ENCODE data around the gene SAMD3. TPM values are rescaled to one million over a fixed set of nuclear protein-coding genes. Genes with fewer than 3 reads are reported as not detected.
"Not testable (repeated sequence)": the region's sequence is repeated elsewhere in the genome, so short reads cannot be mapped to it uniquely, and the experiment has no call there.

SAMD3 gene
- total RNA-seq, 1 experiment from 2014 or later: not detected

GRCh38 chr6:130197816-130198482, 24.8 kb downstream of the SAMD3 start:
- H3K27me3 ChIP-seq; H3K4me1 ChIP-seq; H3K4me3 ChIP-seq; H3K36me3 ChIP-seq; DNase-seq; H3K9me3 ChIP-seq (replicated peaks); H3K27ac ChIP-seq: not testable (repeated sequence)

GRCh38 chr6:130194434-130194833, 28.3 kb downstream of the SAMD3 start:
- H3K27ac ChIP-seq; H3K4me3 ChIP-seq; H3K4me1 ChIP-seq; DNase-seq; H3K9me3 ChIP-seq (replicated peaks); H3K27me3 ChIP-seq; H3K36me3 ChIP-seq: not testable (repeated sequence)

GRCh38 chr6:130190701-130191690, 31.8 kb downstream of the SAMD3 start:
- Histone ChIP-seq H3K9me3 (replicated peaks) (no peaks in the 10 kb centered on the region; the same call in 1 of the 2 replicates), H3K36me3 (no peaks in the 10 kb centered on the region), H3K27me3 (no peaks in the 10 kb centered on the region), H3K27ac (no peak overlapping the region), H3K4me1 (no peaks in the 10 kb centered on the region), H3K4me3 (no peak overlapping the region)
- no peak for DNase-seq

GRCh38 chr6:130189531-130190397, 33.0 kb downstream of the SAMD3 start:
- Histone ChIP-seq H3K4me1 (no peaks in the 10 kb centered on the region), H3K36me3 (no peaks in the 10 kb centered on the region), H3K9me3 (replicated peaks) (no peaks in the 10 kb centered on the region; the same call in 1 of the 2 replicates), H3K27me3 (no peaks in the 10 kb centered on the region), H3K27ac (no peak overlapping the region), H3K4me3 (no peak overlapping the region)
- no peak for DNase-seq

DNA sequence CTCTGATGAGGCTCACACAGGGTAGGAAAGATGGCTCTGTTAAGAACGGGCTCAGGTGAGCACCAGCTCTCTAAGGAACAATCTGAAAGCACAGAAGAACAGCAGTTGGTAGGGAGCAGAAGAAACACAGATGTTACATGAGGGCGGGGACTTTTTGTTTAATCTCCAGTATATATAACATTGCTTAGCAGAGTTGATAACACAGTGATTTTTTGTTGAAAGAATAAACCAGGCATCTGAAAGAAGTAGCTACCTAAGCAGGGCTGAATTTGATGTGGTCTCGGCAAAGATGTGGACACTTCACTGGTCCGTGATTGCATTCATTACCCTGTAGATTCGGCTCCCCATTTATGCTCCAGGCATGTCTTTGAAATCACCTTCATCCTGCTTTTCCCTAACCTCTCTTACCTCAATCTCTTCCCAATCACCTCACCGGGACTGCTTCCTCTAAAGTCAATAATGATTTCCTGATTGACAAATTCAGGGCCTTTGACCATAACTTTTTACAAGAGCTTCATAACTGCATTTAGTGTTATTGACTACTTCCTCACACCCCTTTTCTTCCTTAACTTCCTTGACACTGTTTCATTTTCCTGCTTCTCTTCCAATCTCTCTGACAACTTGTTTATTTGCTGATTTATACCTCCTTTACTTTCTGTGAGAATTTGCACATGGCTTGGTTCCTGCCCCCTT, 34.4 kb downstream of the SAMD3 start:
- no peak for DNase-seq
- no peak overlapping the region for H3K27ac ChIP-seq
- H3K9me3 ChIP-seq (replicated peaks): no peaks in the 10 kb centered on the region; the same call in 1 of the 2 replicates
- H3K4me3 ChIP-seq: no peak overlapping the region
- no peaks in the 10 kb centered on the region for H3K4me1 ChIP-seq
- no peaks in the 10 kb centered on the region for H3K36me3 ChIP-seq
- H3K27me3 ChIP-seq: no peaks in the 10 kb centered on the region

- Histone ChIP-seq H3K9me3 (replicated peaks) (no peaks in the 10 kb centered on the region; the same call in 1 of the 2 replicates), H3K27me3 (no peaks in the 10 kb centered on the region), H3K4me3 (no peak overlapping the region), H3K27ac (no peak overlapping the region), H3K36me3 (no peaks in the 10 kb centered on the region), H3K4me1 (no peaks in the 10 kb centered on the region)
- no peak for DNase-seq
Observed at GRCh38 chr6:130187335-130188206, 35.2 kb downstream of the SAMD3 start.

DNA sequence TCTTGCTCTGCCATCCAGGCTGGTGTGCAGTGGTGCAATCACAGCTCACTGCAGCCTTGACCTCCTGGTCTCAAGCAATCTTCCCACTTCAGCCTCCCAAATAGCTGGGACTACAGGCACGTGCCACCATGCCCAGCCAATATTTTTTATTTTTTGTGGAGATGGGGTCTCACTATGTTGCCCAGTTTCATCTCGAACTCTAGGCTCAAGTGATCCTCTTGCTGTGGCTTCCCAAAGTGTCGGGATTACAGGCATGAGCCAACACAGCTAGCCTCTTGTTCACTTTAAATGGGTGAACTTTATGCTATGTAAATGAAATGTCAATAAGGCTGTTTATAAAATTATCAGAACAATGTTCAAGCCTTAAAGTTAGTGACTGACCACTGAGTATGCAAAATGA, 37.1 kb downstream of the SAMD3 start:
- Histone ChIP-seq H3K36me3 (no peaks in the 10 kb centered on the region), H3K4me1 (no peaks in the 10 kb centered on the region), H3K27me3 (no peaks in the 10 kb centered on the region), H3K27ac (no peak overlapping the region), H3K4me3 (no peak overlapping the region), H3K9me3 (replicated peaks) (no peaks in the 10 kb centered on the region)
- DNase-seq: no peak

GRCh38 chr6:130183271-130184222, 39.2 kb downstream of the SAMD3 start:
- Histone ChIP-seq H3K27ac (no peak overlapping the region), H3K4me3 (no peak overlapping the region), H3K9me3 (replicated peaks) (no peaks in the 10 kb centered on the region), H3K36me3 (no peaks in the 10 kb centered on the region), H3K4me1 (no peaks in the 10 kb centered on the region), H3K27me3 (no peaks in the 10 kb centered on the region)
- DNase-seq: no peak

DNA sequence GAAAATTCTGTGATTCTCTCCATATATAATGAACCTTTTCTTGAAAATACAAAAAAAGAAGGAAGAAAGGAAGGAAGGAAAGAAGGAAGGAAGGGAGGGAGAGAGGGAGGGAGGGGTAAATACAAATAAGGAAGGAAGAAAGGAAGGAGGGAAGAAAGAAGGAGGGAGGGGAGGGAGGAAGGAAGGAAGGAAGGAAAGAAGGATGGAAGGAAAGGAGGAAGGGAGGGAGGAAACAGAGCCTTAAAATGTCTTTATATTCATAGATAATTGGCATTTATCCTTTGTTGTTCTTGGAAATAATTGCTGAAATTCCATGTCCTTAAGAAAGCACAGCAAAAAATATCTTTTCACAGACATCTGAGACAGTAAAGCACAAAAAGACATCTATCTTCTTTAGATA, 40.3 kb downstream of the SAMD3 start:
- no peak for DNase-seq
- Histone ChIP-seq H3K36me3 (no peaks in the 10 kb centered on the region), H3K4me1 (no peaks in the 10 kb centered on the region)

DNA sequence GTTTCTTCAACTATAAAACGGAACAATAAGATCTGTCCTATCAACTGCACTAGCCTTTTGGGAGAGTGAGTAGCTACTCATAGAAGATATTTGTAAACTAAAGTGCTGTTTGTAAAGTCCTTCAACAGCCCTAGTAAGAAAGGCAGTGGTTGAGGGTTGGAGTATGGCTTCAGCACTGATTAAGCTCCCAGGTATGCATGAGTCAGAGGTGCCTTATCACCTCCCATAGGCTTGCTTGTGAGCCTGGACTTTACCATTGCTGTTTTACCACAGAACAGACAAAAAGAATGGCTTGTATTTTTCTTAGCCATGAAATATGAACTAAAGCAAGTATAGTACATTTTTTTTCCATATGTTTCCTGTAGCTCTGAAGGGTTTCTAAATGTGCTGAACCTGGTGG, 44.1 kb downstream of the SAMD3 start:
- H3K4me3 ChIP-seq: no peak overlapping the region
- no peaks in the 10 kb centered on the region for H3K4me1 ChIP-seq
- H3K9me3 ChIP-seq (replicated peaks): no peaks in the 10 kb centered on the region
- no peaks in the 10 kb centered on the region for H3K27me3 ChIP-seq
- no peak for DNase-seq
- no peaks in the 10 kb centered on the region for H3K36me3 ChIP-seq
- no peak overlapping the region for H3K27ac ChIP-seq

More for the DNA sequence above, 40.3 kb downstream of the SAMD3 start:
- no peak overlapping the region for H3K27ac ChIP-seq
- no peak overlapping the region for H3K4me3 ChIP-seq
- no peaks in the 10 kb centered on the region for H3K9me3 ChIP-seq (replicated peaks)
- H3K27me3 ChIP-seq: no peaks in the 10 kb centered on the region

DNA sequence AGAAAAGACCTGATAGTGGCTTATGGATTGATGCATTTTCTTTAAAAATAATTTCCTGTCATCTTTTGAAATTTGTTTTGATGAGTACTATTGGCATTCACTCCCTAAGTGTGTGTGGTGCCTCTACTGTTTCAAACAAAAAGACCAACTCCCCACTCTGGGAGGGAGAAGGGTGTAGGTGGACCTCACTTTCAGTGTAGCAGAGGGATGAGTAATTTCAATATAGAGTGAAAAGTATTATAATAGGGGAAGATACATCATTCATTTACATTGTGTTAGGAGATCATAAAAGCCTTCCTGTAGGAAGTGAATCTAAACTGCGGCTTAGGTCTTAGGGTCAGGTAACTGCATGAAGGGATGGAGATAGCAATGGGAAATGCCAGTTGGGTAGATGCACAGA, 46.4 kb downstream of the SAMD3 start:
- no peak for DNase-seq
- H3K4me3 ChIP-seq: no peak overlapping the region
- no peaks in the 10 kb centered on the region for H3K27me3 ChIP-seq
- H3K27ac ChIP-seq: no peak overlapping the region
- no peaks in the 10 kb centered on the region for H3K9me3 ChIP-seq (replicated peaks)
- no peaks in the 10 kb centered on the region for H3K4me1 ChIP-seq
- no peaks in the 10 kb centered on the region for H3K36me3 ChIP-seq

DNA sequence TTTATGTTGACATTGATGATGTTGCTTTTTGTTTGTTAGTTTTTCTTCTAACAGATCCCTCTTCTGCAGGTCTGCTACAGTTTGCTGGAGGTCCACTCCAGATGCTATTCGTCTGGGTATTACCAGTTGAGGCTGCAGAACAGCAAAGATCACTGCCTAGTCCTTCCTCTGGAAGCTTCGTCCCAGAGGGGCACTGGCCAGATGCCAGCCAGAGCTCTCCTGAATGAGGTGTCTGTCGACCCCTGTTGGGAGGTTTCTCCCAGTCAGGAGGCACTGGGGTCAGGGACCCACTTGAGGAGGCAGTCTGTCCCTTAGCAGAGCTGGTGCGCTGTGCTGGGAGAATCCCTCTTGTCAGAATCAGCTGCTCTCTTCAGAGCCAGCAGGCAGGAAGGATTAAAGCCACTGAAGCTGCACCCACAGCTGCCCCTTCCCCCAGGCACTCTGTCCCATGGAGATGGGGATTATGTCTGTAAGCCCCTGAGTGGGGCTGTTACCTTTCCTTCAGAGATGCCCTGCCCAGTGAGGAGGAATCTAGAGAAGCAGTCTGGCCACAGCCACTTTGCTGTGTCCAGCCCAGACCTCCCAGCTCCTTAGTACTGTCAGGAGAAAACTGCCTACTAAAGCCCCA, 49.3 kb downstream of the SAMD3 start:
- H3K27me3 ChIP-seq; H3K27ac ChIP-seq; H3K36me3 ChIP-seq; H3K9me3 ChIP-seq (replicated peaks); H3K4me3 ChIP-seq; H3K4me1 ChIP-seq: not testable (repeated sequence)
- peak; percentile 54 to 67 for DNase-seq

Measured in SJCRH30 (cell line).